NCI-H1092 (cell line): ENCODE data around the gene WWOX.

Experiments used
- DNase-seq: peaks from one replicate; lab custom pipeline; 2025; lab: John Stamatoyannopoulos, UW

WWOX gene

GRCh38 chr16:78775161-78775561 lies 675.7 kb downstream of the WWOX start:
- DNase-seq, result no peak

GRCh38 chr16:78778101-78779004 lies 678.9 kb downstream of the WWOX start:
- DNase-seq, result no peak

GRCh38 chr16:78780808-78781207 lies 681.4 kb downstream of the WWOX start:
- DNase-seq, result no peak

- no peak for DNase-seq
Observed at GRCh38 chr16:78782572-78782971, 683.1 kb downstream of the WWOX start.

GRCh38 chr16:78783570-78784079 lies 684.2 kb downstream of the WWOX start:
- DNase-seq, result no peak

- DNase-seq, result no peak
Observed at GRCh38 chr16:78784771-78785170, 685.3 kb downstream of the WWOX start.

- no peak for DNase-seq
Observed at GRCh38 chr16:78785218-78785617, 685.8 kb downstream of the WWOX start.

GRCh38 chr16:78786635-78787034 lies 687.2 kb downstream of the WWOX start:
- DNase-seq, result no peak

GRCh38 chr16:78788276-78788675 lies 688.8 kb downstream of the WWOX start:
- no peak for DNase-seq

GRCh38 chr16:78788696-78789095 lies 689.2 kb downstream of the WWOX start:
- DNase-seq, result no peak

- DNase-seq, result no peak
Observed at GRCh38 chr16:78789561-78789960, 690.1 kb downstream of the WWOX start.

GRCh38 chr16:78791011-78791410 lies 691.6 kb downstream of the WWOX start:
- DNase-seq, result no peak

GRCh38 chr16:78791926-78792325 lies 692.5 kb downstream of the WWOX start:
- no peak for DNase-seq

- no peak for DNase-seq
Observed at GRCh38 chr16:78792952-78793351, 693.5 kb downstream of the WWOX start.

- DNase-seq, result no peak
Observed at GRCh38 chr16:78794581-78795250, 695.3 kb downstream of the WWOX start.

- no peak for DNase-seq
Observed at GRCh38 chr16:78795433-78795832, 696.0 kb downstream of the WWOX start.

GRCh38 chr16:78796221-78796866 lies 696.9 kb downstream of the WWOX start:
- DNase-seq, result no peak

GRCh38 chr16:78799429-78799828 lies 700.0 kb downstream of the WWOX start:
- no peak for DNase-seq

- no peak for DNase-seq
Observed at GRCh38 chr16:78800523-78800922, 701.1 kb downstream of the WWOX start.

GRCh38 chr16:78804058-78804735 lies 704.7 kb downstream of the WWOX start:
- no peak for DNase-seq

- no peak for DNase-seq
Observed at GRCh38 chr16:78805556-78805955, 706.1 kb downstream of the WWOX start.

GRCh38 chr16:78811247-78811646 lies 711.8 kb downstream of the WWOX start:
- no peak for DNase-seq
